SKM-1 treated with dmso at 0.1 percent for 144 hours (cell line): Measurements from ENCODE around the gene HSD17B12.
"Not testable (repeated sequence)": the region's sequence is repeated elsewhere in the genome, so short reads cannot be mapped to it uniquely, and the experiment has no call there.

Experiments
- DNase-seq: peaks from one replicate; lab custom pipeline; 2025; ENCODE audit not compliant: unreplicated experiment; lab: John Stamatoyannopoulos, UW

Gene HSD17B12

DNA sequence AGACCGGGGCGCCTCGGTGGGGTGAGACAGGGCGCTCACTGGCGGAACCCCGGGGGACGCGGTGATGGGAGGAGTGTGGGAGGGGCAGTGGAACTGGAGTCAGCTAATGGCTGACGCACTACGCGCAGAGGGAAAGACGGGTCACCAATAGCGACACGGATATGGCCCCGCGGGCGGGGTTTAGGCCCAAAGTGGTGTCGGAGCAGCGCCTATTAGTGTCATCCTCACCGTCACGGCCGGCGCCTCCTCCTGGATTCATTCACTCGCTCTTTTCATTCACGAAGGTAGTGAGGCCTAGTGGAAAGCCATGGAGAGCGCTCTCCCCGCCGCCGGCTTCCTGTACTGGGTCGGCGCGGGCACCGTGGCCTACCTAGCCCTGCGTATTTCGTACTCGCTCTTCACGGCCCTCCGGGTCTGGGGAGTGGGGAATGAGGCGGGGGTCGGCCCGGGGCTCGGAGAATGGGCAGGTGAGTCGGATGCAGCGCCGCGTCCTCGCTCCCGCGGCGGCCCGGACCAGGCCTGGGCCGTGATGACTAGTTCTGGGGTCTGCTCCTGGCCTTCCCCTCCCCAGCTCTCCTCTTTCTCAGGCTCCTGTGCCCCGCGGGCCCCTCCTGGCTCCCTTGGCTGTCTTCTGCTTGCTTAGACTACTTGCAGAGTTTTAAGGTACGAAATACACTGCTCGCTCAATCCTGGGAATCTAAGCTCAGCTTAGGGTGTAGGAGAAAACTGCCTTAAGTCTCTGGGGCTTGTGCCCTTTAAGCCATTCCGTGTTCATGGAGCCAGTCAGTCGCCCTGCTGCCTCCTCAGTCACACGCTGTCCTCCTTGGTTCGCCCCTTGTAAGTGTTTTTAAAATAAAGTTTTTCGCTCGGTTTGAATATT is at the start of gene HSD17B12:
TSS of gene HSD17B12 (plus strand) at position 218 of the 880 bp plus-strand sequence. CDS start at position 308, 90 bp downstream.
- peak; percentile 98 for DNase-seq

DNA sequence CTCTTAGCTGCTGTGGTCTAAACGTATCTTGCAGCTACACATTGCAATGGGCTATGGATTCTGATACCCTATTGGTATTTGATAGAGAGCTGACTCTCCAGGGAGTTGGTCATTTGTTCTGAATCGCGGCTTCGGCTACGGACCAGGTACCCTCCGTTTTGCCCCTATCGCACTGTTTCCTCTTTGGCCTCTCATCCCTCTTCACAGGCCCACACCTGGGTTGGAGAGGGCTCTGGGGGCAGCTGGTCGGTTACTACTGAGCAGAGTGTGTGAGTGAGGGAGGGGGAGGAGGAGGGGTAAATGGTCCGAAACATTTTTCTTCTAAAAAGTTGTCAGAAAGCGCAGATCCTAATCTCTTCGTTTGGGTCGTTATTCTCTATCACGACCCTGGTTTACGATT is 48.8 kb upstream of the HSD17B12 start:
- no peak for DNase-seq

DNA sequence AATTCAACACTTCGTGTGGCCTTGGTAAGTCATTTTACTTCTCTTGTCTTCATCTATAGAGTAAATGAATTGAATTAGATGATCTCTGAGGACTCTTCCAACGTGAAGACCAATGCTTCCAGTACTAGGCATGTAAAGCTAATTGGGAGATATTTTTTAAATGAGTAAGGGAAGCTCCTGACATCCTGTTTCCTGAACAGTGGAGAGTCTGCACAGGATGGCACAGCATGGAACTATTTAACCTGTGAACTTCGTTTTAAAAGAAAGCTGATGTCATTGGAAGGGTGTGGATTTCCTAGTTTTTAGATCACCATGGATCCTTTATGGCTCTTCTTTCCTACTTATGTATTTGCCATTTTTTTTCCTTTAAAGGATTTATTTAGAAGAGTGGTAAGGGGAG is 48.4 kb upstream of the HSD17B12 start:
- no peak for DNase-seq

DNA sequence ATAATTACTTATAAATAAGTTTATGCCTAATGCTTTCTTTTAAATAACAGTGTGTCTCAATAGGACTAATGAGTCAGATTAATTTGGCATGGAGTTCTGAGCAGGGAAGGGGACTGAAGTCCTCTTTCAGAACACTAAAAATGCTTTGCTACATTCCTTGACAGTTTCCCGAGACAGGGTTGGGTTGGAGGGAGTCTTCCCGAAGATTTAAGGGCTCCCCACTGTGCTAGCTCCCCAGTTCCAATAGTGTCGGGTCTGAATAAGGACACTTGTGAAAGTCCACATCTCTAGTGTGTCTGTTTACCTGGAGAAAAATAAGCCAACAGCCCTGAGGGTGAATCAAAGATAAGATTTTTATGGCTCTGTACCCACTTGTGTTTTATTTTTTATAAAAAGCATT is 41.8 kb upstream of the HSD17B12 start:
- no peak for DNase-seq

DNA sequence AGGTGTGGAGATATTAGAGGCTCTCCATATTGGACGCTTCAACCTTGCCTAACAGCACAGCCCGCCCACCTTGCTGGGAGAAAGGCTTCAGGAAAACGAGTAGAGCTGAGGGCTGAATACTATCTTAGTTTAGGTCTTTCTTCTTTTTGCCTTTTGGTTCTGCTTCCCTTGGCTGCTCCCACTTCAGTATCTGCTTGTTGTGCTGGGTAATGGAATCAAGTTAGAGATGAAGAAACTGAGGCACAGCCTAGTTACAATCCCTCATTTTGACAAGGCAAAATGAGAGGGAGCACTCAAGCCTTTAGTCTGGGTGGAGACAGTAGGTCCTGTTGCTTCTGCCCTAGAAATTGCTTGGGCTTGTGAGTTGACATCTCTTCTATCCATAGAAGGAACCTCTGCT is 41.3 kb upstream of the HSD17B12 start:
- DNase-seq = no peak

DNA sequence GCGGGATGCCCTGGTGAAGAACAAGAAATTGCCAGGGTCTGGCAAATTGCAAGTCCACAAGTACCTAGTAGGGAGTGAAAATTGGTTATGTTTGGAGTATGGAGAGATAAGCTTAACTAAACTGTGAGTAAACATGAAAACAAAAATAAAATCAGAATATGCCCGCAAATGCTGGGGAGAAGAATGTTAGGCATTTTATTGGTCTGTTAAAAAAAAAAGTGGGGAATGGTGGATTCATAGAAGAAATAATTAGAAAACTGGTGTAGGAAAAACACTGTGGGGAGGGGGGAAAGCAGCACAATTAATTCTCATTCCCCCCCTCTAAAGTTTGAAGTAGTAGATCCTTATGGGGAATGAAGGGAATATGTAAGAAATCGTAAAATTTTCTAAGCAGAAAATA is 40.6 kb upstream of the HSD17B12 start:
- DNase-seq = no peak

DNA sequence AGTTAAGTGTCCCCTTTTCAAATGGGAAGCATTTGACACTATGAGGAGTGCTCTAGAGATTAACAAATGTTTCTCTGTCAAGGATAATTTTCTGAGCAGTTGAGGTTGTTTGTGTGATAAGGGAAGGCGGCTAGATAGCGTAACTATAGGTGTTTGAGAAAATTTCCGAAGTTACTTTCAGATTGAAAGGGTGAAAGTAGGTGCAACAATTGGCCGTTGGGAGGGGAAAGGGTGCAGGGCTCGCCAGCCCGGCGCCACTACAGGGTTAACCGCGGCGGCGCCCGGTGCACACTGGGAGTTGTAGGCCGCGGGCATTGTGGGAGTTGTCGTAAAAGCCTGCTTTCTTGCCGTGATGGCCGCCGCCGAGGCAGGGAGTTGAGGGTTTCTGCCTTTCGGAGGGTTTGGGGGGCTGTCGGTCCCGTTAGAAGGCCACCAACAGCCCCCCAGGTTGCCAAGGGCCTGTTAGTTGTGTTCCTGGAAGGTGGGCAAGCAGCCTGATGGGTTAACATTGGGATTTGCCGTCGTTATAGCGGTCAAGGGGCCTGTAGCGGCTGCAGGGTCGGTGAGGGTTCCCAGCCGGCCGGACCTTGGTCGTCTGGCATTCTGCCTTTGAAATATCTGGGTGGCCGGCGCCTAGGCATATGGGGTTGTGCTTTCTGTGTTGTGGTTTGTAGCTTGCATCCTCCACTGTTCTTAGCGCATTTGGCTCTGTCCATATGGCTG is 36.5 kb upstream of the HSD17B12 start:
- peak; percentile 71 for DNase-seq

DNA sequence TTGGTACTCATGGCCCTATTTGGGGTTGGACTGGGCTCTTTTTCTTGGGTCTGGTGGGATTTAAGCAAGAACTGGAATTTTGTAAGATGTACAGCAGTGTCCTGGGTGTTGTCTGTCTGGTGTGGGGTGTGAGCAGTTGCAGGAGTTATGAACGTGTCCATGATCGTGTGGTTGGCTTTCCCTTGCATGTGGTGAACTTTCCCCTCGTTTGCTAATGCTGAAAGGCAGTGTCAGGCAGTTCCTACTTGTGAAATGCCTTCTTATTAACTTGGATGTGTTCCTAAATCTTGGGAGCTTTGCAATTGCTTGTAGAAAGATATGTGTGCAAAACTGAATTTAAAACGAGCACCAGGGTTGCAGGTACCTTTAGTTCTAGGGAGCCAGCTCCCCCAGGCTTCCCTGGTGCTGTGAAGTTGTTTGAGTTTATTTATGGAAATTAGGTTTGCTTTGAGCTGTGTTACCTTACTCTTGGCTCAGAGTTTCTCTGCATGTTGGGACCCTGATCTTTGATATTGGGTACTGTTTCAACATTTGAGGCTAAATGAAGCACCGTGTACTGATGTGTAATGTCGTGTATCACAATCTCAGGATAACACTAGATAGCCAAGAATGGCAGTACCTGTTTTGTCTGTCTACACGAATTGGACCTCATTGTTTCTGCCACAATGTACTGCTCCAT is 35.8 kb upstream of the HSD17B12 start:
- no peak for DNase-seq

DNA sequence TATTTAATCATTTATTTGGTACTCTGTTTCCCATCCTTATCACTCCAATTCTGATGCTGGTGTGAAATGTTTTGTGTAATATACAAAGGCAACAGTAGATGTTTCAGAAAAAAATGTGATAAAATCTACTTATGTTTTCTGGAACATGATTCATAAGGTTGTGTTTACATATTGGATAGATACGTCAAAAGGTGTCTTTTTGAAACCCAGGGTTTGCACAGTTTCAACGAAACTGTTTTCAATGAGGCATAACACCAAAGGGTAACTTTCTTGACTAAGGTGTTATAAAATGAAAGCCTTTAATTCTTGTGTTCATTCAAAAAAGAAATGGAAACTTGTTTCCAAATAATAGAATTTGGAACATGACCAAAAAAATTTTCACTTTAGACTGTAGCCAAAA is 33.8 kb upstream of the HSD17B12 start:
- DNase-seq = no peak

DNA sequence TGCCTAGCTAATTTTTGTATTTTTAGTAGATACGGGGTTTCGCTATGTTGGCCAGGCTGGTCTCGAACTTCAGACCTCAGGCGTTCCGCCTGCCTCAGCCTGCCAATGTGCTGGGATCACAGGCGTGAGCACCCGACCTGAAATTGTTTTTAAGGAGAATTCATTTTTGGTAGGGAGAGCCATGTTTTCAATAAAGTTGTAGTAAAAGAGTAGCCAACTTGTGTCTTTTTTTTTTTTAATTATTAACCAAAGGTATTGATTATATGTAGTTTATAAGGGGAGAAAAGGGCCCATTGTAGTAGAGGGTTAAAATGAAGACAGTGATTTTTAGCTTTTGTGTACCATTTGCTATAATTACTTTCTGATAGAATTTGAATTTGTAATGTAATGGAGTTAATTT is 31.6 kb upstream of the HSD17B12 start:
- DNase-seq = no peak

DNA sequence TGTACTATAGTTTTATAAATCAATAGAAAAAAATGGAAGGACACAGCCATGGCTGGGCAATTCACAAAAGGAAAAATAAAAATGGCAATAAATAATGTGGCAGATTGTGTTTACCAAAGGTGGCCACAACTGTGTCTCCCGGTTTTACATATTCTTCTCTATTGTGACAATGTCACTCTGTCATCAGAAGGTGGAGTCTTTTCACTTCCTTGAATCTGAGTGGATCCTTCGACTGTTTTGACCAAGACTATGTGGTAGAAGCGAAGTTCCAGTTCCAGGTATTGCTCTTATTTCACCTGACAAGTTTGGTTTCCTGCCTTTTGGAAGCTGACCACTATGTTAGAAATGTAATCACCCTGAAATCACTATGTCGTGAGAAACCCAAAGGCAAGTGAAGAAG is 31.0 kb upstream of the HSD17B12 start:
- no peak for DNase-seq

DNA sequence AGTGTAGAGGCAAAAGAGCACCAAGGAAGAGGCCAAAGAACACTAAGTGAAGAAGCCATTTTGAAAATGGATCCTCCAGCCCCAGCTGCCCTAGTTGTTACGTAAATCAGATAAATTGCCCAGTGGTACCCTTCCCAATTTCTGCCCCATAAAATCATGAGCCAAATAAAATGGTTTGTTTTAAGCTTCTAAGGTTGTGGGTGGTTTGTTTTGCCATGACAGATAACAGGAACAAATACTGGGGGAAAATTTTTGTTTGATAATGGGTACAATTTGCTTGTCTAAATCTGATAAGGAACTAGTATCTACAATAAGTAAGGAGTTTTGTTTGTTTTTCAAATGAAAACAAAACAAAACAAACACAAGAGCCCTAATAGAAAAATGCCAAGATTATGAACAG is 30.6 kb upstream of the HSD17B12 start:
- DNase-seq = no peak

DNA sequence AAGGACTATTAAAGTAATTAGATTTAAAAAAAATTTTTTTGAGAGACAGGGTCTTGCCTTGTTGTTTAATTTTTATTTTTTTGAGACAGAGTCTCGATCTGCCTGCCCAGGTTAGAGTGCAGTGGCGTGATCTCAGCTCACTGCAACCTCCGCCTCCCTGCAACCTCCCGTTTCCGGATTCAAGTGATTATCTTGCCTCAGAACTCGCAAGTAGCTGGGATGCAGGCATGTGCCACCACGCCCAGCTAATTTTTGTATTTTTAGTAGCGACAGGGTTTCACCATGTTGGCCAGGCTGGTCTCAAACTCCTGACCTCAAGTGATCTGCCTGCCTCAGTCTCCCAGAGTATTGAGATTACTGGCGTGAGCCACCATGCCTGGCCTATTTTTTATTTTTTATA is 17.5 kb upstream of the HSD17B12 start:
- not testable (repeated sequence) for DNase-seq

DNA sequence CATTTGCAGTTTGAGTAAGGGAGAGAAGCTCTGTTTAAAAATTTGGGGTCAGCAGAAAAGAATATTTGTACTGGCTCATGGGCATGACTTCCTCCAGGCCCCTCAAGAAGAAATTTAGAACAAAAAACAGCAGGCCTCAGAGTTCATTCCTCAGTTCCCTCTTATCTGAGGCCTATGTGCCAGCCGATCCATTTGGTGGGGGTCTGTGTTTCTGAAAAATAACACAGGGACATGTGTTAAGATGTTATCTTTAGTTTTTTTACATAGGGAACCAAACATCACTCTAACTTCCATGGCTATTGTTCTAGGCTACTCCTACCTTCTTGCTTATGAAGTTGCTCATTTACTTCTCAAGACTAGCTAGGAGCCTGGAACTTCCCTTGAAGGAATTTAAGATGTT is 16.2 kb upstream of the HSD17B12 start:
- no peak for DNase-seq

DNA sequence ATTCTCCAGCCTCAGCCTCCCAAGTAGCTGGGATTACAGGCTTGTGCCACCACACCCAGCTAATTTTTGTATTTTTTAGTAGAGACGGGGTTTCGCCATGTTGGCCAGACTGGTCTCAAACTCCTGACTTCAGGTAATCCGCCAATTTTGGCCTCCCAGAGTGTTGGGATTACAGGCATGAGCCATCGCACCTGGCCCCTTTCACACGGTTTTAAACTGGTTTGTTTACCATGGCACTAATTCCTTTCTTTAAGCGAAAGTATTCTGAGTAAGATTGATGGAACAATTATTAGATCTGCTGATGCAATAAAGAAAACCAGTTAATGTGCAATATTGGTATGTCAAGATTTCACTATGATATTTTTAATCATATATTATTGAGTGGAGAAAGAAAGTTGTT is 9.3 kb upstream of the HSD17B12 start:
- DNase-seq = not testable (repeated sequence)

DNA sequence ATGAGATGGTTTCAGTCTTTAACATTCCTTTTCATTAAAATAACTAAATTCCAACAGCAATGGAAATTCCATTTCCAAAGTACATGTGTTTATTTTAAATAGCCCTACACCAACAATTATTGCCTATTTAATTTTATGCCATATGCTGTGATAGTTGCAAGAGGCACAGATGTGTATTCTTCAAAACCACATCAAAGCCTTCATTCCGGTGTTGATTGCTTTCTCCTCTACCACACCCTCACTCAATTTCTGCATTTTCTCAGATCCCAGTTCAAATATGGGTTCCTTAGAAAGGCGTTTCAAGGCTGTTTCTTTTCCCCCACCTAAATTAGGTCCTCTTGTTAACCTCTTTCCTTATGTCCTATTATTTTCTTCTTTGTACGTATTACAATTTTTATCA is 6.0 kb upstream of the HSD17B12 start:
- no peak for DNase-seq

DNA sequence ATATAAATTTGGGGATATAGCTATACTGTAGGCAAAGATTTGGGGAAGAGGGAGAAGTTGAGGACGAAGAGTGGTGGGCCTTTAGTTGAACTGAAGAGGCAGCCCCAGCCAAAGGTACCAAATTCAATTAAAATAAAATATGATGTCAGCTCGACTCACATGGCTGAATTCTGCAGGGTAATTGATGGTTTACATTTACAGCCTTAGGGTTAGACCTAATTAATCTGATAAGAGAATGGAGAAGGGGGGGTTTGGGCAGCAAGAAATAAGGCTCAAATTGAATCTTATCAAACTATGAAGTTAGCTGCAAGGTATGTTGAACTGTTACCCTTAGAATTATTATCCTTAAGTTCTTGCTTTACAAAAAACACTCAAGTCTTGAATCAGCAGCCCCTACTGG is 3.6 kb upstream of the HSD17B12 start:
- no peak for DNase-seq

DNA sequence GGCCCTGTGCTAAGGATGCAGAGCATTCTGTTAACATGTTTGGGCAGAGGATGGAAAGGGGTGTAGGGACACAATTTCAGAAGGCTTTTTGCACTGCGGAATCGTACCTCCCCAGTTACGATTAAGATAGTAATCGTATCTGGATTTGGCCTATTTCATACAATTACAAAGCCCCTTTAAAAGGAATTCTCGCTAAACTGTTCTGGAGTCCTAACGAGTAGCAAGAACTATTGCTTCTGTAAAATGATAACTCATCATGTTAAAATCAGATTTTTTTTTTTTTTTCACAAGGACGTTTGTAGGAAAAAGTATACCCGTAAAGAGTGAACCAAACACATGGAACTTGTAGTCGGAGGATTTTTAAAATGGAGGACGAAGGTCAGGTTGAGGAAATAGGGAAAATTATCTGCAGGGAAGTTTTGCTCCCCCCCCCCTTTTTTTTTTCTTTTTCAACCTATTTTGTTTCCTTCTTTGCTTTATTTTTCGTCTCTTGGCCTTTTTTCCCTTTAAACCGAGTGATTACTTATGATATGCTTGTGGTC is 934 bp downstream of the HSD17B12 start:
- DNase-seq = no peak

DNA sequence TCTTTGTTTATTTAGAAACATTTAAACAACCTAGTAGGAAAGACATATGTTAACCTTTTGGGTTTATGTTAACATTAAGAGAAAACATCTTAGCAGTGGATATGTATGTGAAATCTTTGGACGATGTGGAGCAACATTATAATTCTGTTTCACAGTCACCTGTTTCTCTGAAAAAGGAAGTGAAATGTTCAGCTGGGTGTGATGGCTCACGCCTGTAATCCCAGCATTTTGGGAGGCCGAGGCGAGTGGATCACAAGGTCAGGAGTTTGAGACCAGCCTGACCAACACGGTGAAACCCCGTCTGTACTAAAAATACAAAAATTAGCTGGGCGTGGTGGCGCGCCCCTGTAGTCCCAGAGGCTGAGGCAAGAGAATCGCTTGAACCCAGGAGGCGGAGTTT is 1.5 kb downstream of the HSD17B12 start:
- peak; percentile 15 for DNase-seq

DNA sequence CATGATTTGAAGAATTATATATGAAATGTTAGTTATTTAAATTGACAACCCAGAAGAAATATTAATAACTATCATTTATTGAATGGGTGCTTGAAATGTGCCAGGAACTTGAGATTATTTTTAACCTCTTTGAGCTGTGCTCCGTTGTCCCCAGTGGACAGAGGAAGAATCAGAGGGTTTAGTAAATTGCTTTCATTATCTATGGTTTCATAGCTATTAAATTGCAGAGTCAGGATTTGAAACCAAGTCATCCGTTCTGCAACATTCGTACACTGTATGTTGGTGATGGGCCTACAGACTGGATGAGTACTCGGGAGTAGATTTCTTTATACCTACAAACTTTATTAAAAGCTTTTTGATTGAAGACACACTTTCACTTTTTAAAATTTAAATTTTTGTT is 4.9 kb downstream of the HSD17B12 start:
- DNase-seq = no peak

DNA sequence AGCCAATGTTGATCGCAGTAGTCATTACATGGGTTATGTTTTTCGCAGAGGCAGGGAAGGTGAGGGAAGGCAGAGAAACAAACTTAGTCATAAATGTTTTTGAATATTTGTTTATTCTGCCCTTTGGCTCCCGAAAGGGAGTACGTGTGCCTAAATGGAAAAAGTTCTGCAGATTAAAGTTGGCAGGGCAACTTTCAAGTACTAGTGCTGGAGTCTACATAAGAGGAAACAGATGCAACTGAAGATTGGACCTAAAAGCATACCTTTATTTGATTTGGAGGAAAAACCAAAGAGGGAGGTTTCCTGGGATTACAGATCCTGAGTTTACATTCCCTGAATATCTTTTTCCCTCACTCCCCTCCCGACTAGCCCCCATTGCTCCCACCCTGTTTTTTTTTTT is 5.7 kb downstream of the HSD17B12 start:
- DNase-seq = no peak
